HG03565 (cell line): ENCODE measurements around the gene WIZ.

Experiments used
- ATAC-seq: cut with Tn5 transposase; IDR thresholded peaks from one replicate; pipeline ENCODE4 v1.9.1; 2021; ENCODE audit warnings: mild to moderate bottlenecking, moderate library complexity; ENCODE audit not compliant: unreplicated experiment

Gene WIZ

DNA sequence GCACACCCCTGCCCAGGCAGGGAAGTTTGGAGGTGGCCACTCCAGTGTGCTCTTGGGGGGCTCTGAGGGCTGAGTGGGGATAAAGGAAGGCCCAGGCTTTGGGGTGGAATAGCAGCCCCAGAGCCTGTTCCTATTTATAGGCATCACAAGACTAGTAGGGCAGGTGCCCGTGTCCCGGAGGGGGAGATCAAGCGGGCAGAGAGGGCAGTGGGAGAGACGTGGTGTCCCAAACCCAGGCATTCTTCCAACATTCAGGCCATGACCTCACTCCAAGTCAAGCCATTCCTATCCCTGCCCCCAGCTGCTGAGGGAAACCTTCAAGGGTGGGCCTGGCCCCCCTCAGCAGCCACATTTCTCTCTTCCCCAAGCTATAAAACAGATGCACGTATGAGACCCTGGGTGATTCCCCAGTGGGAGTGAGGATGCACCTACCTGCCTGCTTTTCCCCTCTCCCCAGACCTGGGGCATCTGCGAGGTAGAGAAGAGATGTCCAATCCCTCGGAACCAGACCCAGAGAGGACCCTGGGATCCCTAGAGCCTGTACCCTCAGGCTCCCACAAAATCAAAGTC is 3.9 kb downstream of the WIZ start:
- ATAC-seq, result no peak

DNA sequence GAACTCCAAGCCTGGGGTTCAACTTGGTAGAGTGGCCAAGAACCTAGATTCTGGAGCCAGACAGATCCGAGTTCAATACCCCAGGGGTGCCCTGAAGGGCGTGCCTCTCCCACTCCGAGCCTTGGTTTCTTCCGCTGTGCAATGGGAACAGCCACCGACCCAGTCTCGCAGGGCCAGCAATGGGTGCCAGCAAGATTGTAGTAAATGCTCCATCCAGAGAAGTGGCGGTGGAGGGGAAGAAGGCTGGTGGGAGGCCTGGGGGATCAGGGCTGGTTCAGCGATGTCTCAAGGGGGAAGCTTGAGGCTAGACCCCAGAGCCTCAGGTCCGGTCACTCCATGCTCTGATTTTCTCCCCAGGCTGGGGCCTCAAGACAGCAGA is 4.5 kb downstream of the WIZ start:
- no peak for ATAC-seq

DNA sequence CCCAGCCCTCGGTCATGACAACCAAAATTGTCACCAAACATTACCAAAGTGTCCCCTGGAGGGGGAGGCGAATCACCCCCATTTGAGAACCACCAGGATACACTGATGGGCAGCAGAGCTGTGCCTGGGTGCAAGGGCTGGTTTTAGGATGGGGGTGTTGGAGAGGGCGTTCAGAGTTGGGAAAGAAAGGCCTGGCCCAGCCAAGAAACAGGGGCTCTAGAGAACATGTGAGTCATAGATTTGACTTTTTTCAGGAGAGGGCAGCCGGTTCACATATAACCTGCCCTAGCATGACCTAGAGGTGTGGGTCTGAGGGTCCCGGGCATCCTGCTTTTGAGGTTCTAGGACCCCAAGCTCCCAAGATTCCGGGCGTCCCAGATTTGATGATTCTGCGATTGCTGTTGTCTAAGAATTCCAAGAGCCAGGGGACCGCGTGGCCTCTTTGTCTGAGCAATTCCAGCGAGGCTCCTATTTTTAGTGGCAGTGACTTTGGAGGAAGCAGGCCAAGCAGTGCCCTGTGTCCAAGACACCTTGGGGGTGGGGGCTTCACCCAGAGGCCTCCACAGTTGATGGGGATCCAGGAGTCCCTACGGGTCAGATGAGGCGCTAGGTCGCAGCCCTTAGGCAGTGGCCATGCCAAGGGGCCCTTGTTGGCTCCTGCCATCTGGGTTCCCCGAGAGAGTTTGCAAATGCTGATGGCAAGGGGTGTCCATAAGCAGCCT is 5.1 kb downstream of the WIZ start:
- ATAC-seq, result no peak

DNA sequence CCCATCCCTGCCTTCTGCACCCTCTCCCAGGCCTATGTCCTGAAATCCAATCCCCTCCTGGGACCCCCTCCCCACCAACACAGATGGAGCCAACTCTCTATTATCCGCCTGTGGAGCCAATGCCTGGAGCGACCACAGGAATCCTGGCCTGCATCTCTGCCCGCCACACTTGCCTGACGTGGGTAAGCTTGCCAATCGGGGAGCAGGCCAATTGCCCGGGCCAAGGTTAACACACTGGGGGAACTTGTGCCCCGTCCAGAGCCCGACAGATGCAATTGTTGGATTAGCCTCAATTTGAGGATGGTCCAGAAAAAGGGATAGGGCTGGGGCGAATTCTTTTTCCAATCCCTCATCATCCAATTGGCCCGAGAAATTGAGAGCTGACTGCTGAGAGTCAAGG is 5.9 kb downstream of the WIZ start:
- ATAC-seq, result no peak

DNA sequence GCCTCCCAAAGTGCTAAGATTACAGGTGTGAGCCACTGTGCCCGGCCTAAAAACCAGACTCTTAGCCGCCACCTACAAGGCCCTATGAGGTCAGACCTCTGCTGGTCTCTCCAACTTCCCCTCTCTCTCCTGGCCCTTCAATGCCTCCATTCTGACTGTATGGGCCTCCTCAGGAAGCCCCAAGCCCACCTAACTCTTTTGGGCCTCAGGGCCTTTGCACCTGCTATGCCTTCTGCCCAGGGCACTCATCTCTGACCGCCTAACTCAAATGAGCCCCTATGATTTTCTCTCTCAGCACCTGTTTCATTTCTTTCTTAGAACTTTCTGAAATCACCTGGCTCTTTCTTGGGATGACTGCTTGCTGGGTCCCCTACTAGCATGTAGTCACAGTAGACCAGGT is 6.4 kb downstream of the WIZ start:
- no peak for ATAC-seq

DNA sequence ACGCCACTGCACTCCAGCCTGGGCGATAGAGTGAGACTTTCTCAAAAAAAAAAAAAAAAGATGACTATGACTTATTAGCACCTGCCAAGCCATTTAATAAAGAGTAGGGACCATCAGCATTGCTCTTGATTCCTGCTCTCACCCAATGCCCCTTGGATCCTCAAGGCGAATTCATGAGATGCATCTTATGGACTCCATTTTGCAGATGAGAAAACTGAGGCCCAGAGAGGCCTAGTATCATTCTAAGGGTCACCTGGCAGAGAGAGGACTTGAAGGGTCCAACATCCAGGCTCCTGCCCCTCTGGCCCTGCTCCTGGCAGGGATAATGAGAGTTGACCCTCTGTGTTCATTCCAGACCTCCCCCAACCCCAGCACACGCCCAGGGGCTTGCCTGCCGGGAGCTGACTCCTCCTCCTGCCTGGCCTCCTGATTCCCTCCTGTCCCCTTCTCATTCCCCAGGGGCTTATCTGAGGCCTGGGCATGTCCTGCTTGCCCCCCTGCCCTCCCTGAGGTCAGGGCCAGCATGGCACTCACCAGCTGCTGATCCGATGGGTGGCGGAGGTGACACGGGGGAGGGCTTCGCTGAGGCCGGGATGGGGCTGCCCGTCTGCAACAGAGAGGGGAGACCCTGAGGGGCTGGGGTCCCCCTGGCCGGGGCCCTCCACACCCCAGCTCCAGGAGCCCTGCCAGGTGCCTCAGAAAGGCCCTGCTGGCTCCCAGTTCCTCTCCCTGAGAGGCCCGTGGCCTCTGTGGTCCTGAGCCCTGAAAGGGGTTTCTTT is 7.4 kb downstream of the WIZ start:
- ATAC-seq, result no peak

DNA sequence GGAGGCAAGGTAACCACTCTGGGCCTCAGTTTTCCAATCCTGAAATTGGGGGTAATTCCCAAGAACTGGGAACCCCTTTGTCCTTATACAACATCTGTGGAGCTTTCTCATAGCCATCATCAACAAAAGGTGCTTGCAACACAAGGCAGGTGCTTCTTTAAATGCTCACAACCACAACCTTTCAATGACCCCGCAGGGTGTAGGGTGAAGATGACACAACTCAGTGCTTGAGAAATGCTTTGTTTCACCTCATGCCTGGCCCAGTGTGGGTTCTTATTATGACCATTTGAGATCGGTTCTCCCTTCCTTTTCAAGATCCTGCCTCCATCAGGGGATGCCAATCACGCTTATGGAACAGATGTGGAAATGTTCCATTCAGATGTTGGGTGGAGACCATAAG is 8.4 kb downstream of the WIZ start:
- ATAC-seq, result no peak

DNA sequence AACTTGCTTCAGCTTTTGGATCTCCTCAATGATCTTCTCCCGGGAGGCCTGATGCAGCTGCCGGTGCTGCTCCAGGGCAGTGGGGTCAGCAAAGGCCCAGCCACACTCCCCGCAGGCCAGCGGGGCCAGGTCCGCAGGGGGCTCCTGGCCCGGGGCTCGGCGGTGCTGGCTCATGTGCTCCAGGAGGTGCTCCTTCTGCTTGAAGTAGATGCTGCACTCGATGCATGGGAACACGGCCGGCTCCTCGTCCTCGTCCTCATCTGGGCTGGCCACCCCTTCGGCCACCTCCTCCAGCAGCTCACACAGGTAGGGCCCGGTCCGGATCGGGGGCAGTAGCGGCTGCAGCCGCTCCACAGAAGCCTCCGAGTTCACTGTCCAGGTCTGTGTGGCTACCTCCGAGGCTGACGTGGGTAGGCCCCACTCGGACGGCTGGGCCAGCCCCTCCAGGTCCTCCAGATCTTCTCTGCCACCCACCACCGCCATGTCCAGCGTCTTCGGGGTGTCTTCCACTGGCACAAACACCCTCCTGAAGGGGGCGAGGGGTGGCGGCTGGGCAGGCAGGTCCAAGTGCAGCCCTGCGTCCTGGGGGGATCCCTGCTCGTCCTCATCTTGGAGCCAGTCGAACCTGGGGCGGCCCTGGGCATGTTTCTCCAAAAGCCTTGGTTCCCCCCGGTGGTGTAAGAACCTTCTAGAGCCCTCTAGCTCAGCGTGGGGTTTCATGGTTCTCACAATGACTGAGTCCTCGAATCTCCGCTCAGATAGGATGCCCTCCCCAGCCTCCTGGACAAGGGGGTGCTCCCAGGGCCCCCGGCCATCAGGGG is 9.7 kb downstream of the WIZ start:
- ATAC-seq, result no peak

DNA sequence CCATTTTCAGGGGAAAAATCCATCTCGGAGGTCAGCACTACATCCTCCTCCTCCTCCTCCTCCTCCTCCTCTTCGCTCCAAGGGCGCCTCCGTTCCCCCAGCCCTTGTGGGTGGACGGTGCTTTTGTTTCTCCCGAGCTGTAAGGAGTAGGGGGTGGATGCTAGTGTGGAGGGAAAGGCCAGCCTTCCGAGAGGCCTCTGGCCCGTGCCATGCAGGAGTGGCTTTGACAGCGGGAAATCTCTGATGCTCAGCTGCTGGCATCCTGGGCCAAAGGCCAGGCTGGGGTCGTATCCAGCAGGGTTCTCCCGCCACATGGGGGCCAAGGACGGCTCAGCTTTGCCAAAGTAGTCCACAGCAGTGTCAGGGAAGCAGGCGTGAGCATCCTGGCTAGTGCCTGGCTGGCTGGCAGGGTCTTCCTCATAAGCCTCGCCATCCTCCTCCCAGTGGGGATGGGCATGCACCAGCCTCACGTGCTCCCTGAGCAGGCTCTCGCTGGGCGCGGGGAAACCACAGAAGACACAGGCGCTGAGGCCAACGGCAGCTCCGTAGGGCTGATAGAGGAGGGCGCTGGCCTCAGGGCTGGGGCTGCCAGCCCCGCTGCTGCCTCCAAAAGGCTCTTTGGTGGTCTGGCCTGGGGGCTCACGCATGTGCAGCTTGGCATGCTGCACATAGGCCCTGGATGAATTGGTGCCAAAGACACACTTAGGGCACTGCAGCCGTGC is 10.5 kb downstream of the WIZ start:
- no peak for ATAC-seq

DNA sequence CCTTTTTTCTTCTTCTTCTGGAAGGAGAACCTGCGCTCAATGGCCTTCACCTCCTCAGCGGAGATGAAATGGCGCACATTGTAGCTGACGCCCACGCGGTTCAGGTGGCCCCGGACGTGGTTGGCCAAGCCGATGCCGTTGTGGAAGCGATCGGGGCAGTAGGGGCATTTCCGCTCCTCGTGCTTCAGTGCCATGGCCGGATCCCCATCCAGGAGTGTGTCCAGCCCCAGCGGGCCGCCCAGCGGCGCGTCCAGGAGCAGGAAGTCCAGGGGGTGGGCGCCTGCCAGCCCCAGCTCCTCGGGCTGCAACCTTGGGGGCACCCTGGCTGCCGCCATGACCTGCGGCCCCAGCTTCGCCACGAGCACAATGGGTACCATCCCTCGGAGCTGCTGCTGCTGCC is 11.2 kb downstream of the WIZ start:
- no peak for ATAC-seq

DNA sequence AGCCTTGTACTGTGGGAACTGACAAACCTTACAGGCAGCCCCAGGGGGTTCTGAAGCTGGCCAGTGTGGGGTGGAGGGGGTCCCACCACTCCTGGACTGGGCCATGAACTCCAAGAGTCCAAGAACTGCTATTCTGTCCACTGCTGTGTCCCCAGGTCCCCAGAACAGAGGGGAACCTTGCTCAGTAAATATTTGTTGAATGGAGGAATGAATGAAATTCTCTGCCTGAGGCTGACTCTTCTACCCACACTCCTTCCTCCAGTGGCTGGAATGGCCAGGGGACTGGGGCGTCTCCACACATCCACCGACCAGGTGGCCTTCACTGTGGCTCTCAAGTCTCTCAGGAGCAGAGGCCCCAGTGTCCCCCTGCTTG is 11.6 kb downstream of the WIZ start:
- ATAC-seq, result no peak

DNA sequence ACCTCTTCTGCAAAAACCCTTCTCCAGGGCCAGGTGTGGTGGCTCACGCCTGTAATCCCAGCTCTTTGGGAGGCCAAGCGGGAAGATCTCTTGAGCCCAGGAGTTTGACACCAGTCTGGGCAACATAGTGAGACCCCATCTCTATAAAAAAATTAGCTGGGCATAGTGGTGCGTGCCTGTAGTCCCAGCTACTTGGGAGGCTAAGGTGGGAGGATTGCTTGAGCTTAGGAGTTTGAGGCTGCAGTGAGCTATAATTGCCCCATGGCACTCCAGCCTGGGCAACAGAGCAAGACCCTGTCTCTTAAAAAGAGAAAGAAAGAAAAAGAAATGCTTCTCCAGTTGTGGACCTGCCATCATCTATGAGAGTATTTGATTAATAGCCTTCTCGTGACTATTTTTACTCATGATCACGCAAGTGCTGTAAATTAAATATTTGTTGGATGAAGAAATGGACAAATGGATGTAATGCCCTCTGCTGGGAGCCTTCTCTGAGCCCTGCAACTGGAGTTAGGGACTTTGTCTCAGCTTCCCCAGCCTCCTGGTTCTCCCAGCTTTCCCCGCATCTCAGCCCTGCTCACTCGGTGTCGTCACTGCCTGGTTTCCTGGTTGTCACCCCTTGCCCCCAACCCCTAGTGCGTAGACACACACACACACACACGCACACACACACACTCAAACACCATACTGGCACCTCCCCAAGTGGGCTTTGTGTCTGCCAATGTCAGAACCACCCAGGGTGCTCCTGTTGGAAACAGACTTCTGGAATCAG is 12.2 kb downstream of the WIZ start:
- ATAC-seq, result no peak

DNA sequence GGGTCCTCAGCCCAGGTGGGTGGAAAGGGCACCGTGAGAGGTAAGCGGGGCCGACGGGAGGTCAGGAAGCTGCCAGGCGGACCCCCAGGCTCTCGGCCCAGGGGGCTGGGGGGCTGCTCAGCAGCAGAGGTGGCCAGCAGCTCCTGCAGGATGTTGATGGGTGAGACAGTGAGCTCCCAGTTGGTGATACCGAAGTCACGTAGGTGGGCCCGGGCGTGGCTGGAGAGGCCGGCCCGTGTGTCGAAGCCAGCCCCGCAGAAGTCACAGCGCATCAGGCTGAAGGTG is 13.0 kb downstream of the WIZ start:
- ATAC-seq, result no peak

DNA sequence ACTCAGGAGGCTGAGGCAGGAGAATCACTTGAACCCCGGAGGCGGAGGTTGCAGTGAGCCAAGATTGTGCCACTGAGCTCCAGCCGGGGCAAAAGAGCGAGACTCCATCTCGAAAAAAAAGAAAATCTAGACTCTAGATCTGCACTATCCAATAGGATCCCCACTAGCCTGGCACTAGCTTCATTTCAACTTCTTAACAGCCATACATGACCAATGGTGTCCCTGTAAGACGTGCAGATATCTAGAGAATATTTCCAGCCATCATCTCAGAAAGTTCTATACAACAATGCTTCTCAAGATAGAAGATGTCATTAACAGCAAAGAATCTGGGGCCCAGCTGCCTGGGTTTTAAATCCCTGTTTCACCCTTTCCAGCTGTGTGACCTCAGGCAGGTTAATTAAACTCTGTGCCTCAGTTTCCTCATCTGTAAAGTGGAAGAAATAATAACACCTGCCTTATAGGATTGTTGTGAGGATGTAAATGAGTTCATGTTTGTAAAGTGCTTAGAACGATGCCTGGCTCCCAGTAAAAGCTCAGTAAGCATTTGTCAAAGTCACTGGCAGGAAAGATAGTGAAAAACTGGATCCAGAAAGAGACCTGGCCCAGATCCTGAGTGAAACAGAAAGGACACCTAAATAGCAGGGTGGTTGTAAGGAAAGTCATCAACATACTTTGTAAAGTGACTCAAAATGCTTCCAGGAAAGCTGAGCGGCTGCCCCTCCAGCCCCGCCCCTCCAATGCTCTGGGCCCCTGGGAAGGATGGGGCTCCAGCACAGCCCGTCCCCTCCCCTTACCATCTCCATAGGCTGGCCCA is 13.5 kb downstream of the WIZ start:
- no peak for ATAC-seq

DNA sequence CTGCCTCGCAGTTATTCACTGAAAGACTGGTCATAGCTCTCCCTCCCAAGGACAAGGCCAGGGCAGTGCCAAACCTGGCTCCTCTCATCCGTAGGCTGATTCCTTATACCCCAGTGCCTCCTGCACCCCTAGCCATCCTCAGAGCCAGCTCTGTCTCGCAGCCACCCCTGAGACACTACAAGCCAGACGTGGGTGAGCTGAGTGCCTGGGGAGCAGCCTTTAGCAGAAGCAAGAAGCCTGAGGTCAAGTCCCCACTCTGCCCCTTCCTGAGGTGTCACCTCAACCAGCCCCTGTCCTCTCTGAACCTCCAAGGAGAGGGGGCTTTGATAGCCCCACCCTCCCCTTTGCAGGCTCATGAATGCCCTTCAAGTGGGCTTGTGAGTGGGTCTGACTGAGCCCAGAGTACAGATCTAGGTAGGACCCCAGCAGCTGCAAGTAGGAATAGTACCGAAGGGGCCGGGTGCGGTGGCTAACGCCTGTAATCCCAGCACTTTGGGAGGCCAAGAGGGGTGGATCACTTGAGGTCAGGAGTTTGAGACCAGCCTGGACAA is 16.2 kb downstream of the WIZ start:
- no peak for ATAC-seq

DNA sequence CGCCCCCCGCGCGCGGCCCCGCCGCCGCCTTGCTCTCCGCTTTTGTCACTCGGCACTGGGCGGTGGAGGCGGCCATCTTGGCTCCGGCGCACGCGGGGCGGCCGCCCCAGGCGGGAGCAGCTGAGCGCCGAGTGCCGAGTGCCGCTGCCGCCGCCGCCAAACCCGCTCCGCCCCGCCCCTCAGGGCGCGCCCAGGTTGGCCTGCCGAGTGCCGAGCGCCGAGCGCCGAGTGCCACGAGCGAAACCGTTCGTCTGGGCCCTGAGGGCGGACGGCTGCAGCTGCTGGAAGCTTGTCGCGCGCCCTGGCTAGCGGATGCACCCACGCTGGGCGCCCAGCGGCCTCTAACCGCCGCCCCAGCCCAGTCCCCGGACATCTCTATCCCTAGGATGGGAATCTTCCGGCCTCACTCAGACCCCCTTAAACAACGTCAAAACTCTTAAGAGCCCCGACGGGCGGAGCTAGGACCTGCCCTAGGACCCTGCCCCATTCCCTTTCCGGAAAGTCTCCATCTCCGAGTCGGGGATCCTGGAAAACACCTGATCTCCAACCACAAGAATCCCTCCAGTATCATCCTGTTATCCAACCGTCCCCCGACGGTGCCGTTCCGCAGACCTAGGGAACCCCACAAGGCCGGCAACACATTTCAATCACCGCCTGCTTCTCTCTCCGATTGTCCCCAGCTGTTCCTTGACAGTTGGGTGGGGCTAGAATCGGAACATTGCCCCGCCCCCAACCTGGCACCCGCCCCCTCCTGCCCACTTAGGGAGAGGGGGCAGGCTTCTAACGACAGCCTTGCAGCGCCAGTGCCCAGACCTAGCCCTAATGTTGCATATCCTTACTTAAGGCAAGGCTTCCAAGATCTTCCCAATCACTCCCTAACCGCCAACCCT is 16.9 kb downstream of the WIZ start:
- peak; percentile 61 for ATAC-seq

DNA sequence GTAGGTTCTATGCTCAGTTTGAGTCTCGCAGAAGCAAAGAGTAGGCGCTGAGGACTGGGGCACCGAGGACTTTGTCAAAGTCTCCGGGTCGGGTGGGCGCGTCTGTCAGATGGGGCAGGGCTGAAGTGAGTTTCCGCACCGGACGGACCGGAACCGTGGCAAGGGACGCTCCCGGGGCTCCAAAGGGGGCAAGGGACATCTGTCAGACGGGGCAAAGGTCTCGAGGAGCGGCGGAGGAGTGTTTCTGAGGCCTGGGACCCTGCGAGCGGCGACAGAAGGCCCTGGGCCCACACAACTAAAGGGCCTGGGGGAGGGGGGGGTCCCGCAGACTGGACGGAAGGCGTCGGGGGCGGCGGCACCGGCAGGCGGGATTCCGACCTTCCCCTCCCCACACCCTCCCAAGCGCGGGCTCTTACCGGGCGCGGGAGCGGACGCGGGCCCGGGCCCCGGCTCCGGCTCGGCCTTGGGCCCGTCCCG is 17.7 kb downstream of the WIZ start:
- ATAC-seq, result no peak

DNA sequence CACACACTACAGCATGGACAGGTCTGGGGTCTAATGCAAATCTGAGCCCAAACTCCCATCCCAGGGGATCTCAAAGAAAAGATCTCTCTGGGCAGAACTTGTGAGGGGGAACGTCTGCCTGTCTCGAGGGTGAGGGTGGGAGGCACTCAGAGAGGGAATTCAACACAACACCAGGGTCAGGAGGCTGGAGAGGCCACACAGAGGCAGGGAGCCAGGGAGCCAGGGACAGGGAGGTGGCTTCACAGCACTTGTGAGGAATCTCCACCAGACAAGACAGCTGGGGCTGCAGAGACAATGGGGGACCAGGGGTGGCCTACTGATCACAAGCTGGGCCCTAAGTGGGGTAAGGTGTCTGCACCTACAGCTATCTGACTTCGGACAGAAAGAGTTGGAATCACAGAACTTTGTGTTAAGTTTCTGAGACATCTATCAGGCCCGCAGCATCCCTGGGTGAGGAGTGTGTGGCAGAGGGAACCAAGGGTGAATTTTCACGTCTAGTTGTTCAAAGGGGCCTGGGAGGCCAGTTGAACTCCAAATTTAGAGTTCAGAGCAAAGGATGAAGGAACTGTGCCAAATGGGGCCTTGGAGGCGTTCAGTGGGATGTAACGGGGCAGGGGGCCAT is 18.2 kb downstream of the WIZ start:
- ATAC-seq, result no peak
